Muscle layer of duodenum (tissue), 2 donors: ENCODE data around the gene PRXL2C.
A peak's percentile ranks its signal among the peaks of the same experiment; 100 is the strongest.
"Not testable (repeated sequence)": the region's sequence is repeated elsewhere in the genome, so short reads cannot be mapped to it uniquely, and the experiment has no call there.

Experiments used
- H3K27ac ChIP-seq: one replicate; pipeline ENCODE4 v1.7.0; 2013; ENCODE audit warnings: mild to moderate bottlenecking, low read length
- H3K27me3 ChIP-seq: one replicate; pipeline ENCODE4 v1.7.0; 2013; ENCODE audit warnings: low read depth, mild to moderate bottlenecking, control low read depth, low read length
- H3K36me3 ChIP-seq, 2 donors: one replicate each; pipeline ENCODE4 v1.7.0; 2013; ENCODE audit warnings: low read length in 2 of 2, control low read depth in 1 of 2, mild to moderate bottlenecking in 1 of 2; ENCODE audit not compliant: insufficient read depth in 2 of 2, control insufficient read depth in 1 of 2
- H3K4me1 ChIP-seq, 2 donors: one replicate each; pipeline ENCODE4 v1.7.0; 2013; ENCODE audit warnings: low read length in 2 of 2, mild to moderate bottlenecking in 2 of 2, control low read depth in 1 of 2, moderate library complexity in 1 of 2; ENCODE audit not compliant: insufficient read depth in 2 of 2, control insufficient read depth in 1 of 2
- H3K4me3 ChIP-seq, 2 donors: one replicate each; pipeline ENCODE4 v1.7.0; 2013; ENCODE audit warnings: low read length in 2 of 2, low read depth in 1 of 2, mild to moderate bottlenecking in 1 of 2
- H3K9me3 ChIP-seq, 2 donors: one replicate each; pipeline ENCODE4 v1.7.0; 2013; ENCODE audit warnings: low read length in 2 of 2, control low read depth in 1 of 2, mild to moderate bottlenecking in 1 of 2; ENCODE audit not compliant: control insufficient read depth in 1 of 2
- donor health status: healthy.

Gene PRXL2C

GRCh38 chr9:96618209-96619123 lies 36.7 kb downstream of the PRXL2C start:
- no peak overlapping the region for H3K27ac ChIP-seq
- H3K27me3 ChIP-seq, result no peaks in the 10 kb centered on the region
- H3K36me3 ChIP-seq, result no peaks in the 10 kb centered on the region
- H3K4me3 ChIP-seq, result peak overlapping the region; percentile 56 to 75
- H3K4me1 ChIP-seq, result peaks cover 3 to 7% of the 10 kb centered on the region in 2 donors
- no peaks in the 10 kb centered on the region for H3K9me3 ChIP-seq

- Histone ChIP-seq H3K27ac (no peak overlapping the region), H3K36me3 (no peaks in the 10 kb centered on the region), H3K4me1 (peaks cover 3 to 14% of the 10 kb centered on the region in 2 donors), H3K4me3 (peak overlapping the region in 1 of 2 donors; percentile 75), H3K27me3 (no peaks in the 10 kb centered on the region), H3K9me3 (no peaks in the 10 kb centered on the region)
Observed at GRCh38 chr9:96617439-96618185, 37.5 kb downstream of the PRXL2C start.

- Histone ChIP-seq H3K27me3 (no peaks in the 10 kb centered on the region), H3K9me3 (no peaks in the 10 kb centered on the region), H3K27ac (no peak overlapping the region), H3K36me3 (no peaks in the 10 kb centered on the region), H3K4me3 (no peak overlapping the region), H3K4me1 (peaks cover 3 to 18% of the 10 kb centered on the region in 2 donors)
Observed at GRCh38 chr9:96616817-96617438, 38.2 kb downstream of the PRXL2C start.

GRCh38 chr9:96615411-96615810 lies 39.7 kb downstream of the PRXL2C start:
- Histone ChIP-seq H3K4me3 (no peak overlapping the region), H3K36me3 (no peaks in the 10 kb centered on the region), H3K27me3 (no peaks in the 10 kb centered on the region), H3K27ac (no peak overlapping the region), H3K4me1 (peaks cover 3 to 18% of the 10 kb centered on the region in 2 donors), H3K9me3 (no peaks in the 10 kb centered on the region)

- H3K36me3 ChIP-seq, H3K4me3 ChIP-seq, H3K9me3 ChIP-seq, H3K27me3 ChIP-seq, H3K27ac ChIP-seq: not testable (repeated sequence)
- peaks cover 3 to 18% of the 10 kb centered on the region in 2 donors for H3K4me1 ChIP-seq
Observed at GRCh38 chr9:96614664-96615063, 40.5 kb downstream of the PRXL2C start.

- no peak overlapping the region for H3K4me3 ChIP-seq
Observed at GRCh38 chr9:96612966-96613589, 42.0 kb downstream of the PRXL2C start.

GRCh38 chr9:96612105-96612965 lies 42.8 kb downstream of the PRXL2C start:
- Histone ChIP-seq H3K27me3 (no peaks in the 10 kb centered on the region), H3K4me3 (no peak overlapping the region), H3K27ac (peak overlapping the region; percentile 64), H3K36me3 (no peaks in the 10 kb centered on the region), H3K9me3 (no peaks in the 10 kb centered on the region), H3K4me1 (peaks cover 0 to 11% of the 10 kb centered on the region in 2 donors)

More at GRCh38 chr9:96612966-96613589, 42.0 kb downstream of the PRXL2C start:
- H3K27me3 ChIP-seq, result no peaks in the 10 kb centered on the region
- no peaks in the 10 kb centered on the region for H3K9me3 ChIP-seq
- H3K4me1 ChIP-seq, result peaks cover under 1 to 13% of the 10 kb centered on the region in 2 donors
- H3K36me3 ChIP-seq, result no peaks in the 10 kb centered on the region
- H3K27ac ChIP-seq, result peak overlapping the region; percentile 64

- no peaks in the 10 kb centered on the region for H3K36me3 ChIP-seq
- no peaks in the 10 kb centered on the region for H3K27me3 ChIP-seq
- no peak overlapping the region for H3K4me3 ChIP-seq
- H3K4me1 ChIP-seq, result peaks cover 0 to 11% of the 10 kb centered on the region in 2 donors
- no peak overlapping the region for H3K27ac ChIP-seq
- no peaks in the 10 kb centered on the region for H3K9me3 ChIP-seq
Observed at GRCh38 chr9:96611302-96611701, 43.8 kb downstream of the PRXL2C start.

GRCh38 chr9:96609732-96610131 lies 45.4 kb downstream of the PRXL2C start:
- H3K27ac ChIP-seq, result no peak overlapping the region
- H3K4me1 ChIP-seq, result peaks cover 0 to 11% of the 10 kb centered on the region in 2 donors
- no peak overlapping the region for H3K4me3 ChIP-seq
- no peaks in the 10 kb centered on the region for H3K36me3 ChIP-seq
- H3K9me3 ChIP-seq, result no peaks in the 10 kb centered on the region
- no peaks in the 10 kb centered on the region for H3K27me3 ChIP-seq

GRCh38 chr9:96607971-96608370 lies 47.1 kb downstream of the PRXL2C start:
- H3K27ac ChIP-seq, result no peak overlapping the region
- H3K9me3 ChIP-seq, result no peaks in the 10 kb centered on the region
- no peaks in the 10 kb centered on the region for H3K27me3 ChIP-seq
- no peaks in the 10 kb centered on the region for H3K36me3 ChIP-seq
- H3K4me3 ChIP-seq, result no peak overlapping the region
- peaks cover 0 to 8% of the 10 kb centered on the region in 2 donors for H3K4me1 ChIP-seq
